GM12878 (cell line): ENCODE results near the gene VCAN. TPM values are rescaled to one million over a fixed set of nuclear protein-coding genes. Genes with fewer than 3 reads are reported as not detected.

Source experiments
- ATAC-seq: fragments of 200-7000 bp; cut with Tn5 transposase; 3 replicates; pipeline ENCODE4 v1.9.1; 2020; ENCODE audit warnings: mild to moderate bottlenecking, moderate library complexity
- BruUV-seq: library from RNA; stranded (reverse); fragments of 400-500 nt; replicated peaks from 2 replicates; lab custom pipeline; 2021; lab: Mats Ljungman, UMichigan
- CTCF ChIA-PET: fragments of 300-600 bp; sonication (Branson Sonifier 250); formaldehyde crosslinking; extraction: SDS; loops from one replicate; lab custom pipeline; 2021; ENCODE audit warnings: inconsistent platforms; lab: Yijun Ruan, JAX
- POLR2A ChIA-PET: fragments of 350-600 bp; formaldehyde crosslinking; extraction: SDS; loops from one replicate; lab custom pipeline; 2021; ENCODE audit warnings: inconsistent platforms; lab: Charles Lee
- RAD21 ChIA-PET: fragments of 300-600 bp; sonication (Branson Sonifier 250); formaldehyde crosslinking; loops from one replicate; lab custom pipeline; 2023; ENCODE audit warnings: antibody characterized with exemption; ENCODE audit not compliant: unreplicated experiment; lab: Charles Lee
- SMC1A ChIA-PET: fragments of 300-600 bp; sonication (Branson Sonifier 250); formaldehyde crosslinking; loops from one replicate; lab custom pipeline; 2023; ENCODE audit not compliant: unreplicated experiment, uncharacterized antibody; lab: Charles Lee
- DNase-seq: peaks from one replicate; pipeline ENCODE4 v3.0.0-alpha.2; 2011; ENCODE audit warnings: low read depth, low spot score
- FAIRE-seq: peaks from 3 replicates; lab custom pipeline; 2011; peaks lifted over from hg19 to GRCh38; lab: Jason Lieb, UNC
- H2AFZ ChIP-seq: 2 replicates; pipeline ENCODE4 v1.6.0; 2011; ENCODE audit warnings: low read depth, low read length, control low read depth; ENCODE audit not compliant: control insufficient read depth
- H3K27ac ChIP-seq: 2 replicates; pipeline ENCODE4 v1.5.1; 2011; ENCODE audit warnings: control low read depth; ENCODE audit not compliant: control insufficient read depth, insufficient read depth
- H3K27me3 ChIP-seq, 2 experiments: replicated peaks in 1 of 2; 2 replicates each; pipeline versions ENCODE4 v1.6.0 to v1.6.1; 2011; ENCODE audit warnings: low read length in 1 of 2; ENCODE audit not compliant: control insufficient read depth in 2 of 2, insufficient read depth in 2 of 2
- H3K36me3 ChIP-seq, 2 experiments: 2 replicates each; pipeline ENCODE4 v1.5.1; 2011; ENCODE audit warnings: low read length in 1 of 2; ENCODE audit not compliant: control insufficient read depth in 2 of 2, insufficient read depth in 2 of 2
- H3K4me1 ChIP-seq: 2 replicates; pipeline ENCODE4 v1.6.1; 2011; ENCODE audit warnings: mild to moderate bottlenecking, low read length, moderate library complexity, mixed read lengths; ENCODE audit not compliant: control insufficient read depth, insufficient read depth
- H3K4me2 ChIP-seq: 2 replicates; pipeline ENCODE4 v1.6.0; 2011; ENCODE audit warnings: control low read depth; ENCODE audit not compliant: control insufficient read depth, insufficient read depth
- H3K4me3 ChIP-seq: fragments of 200-600 bp; sonication (generic); 2 replicates; pipeline ENCODE4 v1.5.1; 2016
- H3K79me2 ChIP-seq: 2 replicates; pipeline ENCODE4 v1.6.0; 2011; ENCODE audit warnings: low read length; ENCODE audit not compliant: control insufficient read depth, insufficient read depth
- H3K9ac ChIP-seq: 2 replicates; pipeline ENCODE4 v1.8.0; 2011; ENCODE audit warnings: low read length, control low read depth, mixed read lengths; ENCODE audit not compliant: control insufficient read depth, insufficient read depth
- H3K9me3 ChIP-seq: replicated peaks from 3 replicates; pipeline ENCODE4 v1.5.1; 2011; ENCODE audit warnings: mild to moderate bottlenecking, low read length; ENCODE audit not compliant: control insufficient read depth, insufficient read depth
- H4K20me1 ChIP-seq: 2 replicates; pipeline ENCODE4 v1.6.0; 2011; ENCODE audit not compliant: control insufficient read depth, insufficient read depth
- BRCA1 ChIP-seq: IDR thresholded peaks from 2 replicates; pipeline ENCODE4 v1.6.1; 2011; ENCODE audit warnings: low read depth, low read length, improper control_type of control experiment
- RUNX3 ChIP-seq: IDR thresholded peaks from 2 replicates; pipeline ENCODE4 v1.6.1; 2012; ENCODE audit warnings: low read length, inconsistent platforms
- WGBS: methylation state at CpG from one replicate; pipeline ENCODE4 v1.1.6; 2016; ENCODE audit warnings: low lambda C conversion rate; ENCODE audit not compliant: insufficient replicate concordance, insufficient coverage; ENCODE audit errors: missing lambda C conversion rate; 5-methylcytosine and 5-hydroxymethylcytosine counted together
- in situ Hi-C: fragments of 300-500 bp; cut with MboI; formaldehyde crosslinking; loops from 9 replicates; pipeline ENCODE4 v1.14.3; 2018; ENCODE audit warnings: mixed read lengths
- intact Hi-C: fragments of 100-400 bp; cut with micrococcal nuclease; formaldehyde crosslinking; loops from one replicate; pipeline ENCODE4 v1.14.2; 2022; ENCODE audit not compliant: unreplicated experiment
- polyA plus RNA-seq, 11 experiments: library from polyadenylated mRNA; depleted of rRNA in 4 of 11; unstranded in 6 of 11; stranded (reverse) in 5 of 11; fragments of >200 nt; fragmentation: Nextera tagmentation in 4 of 11; fragmentation: Illumina TruSeq in 1 of 11; extraction: Ambion mirVana in 4 of 11; extraction: Trizol in 1 of 11; gene quantifications; 1 replicate in 1 of 11; 2 replicates in 10 of 11; pipeline versions ENCODE4 v1.2.1 to v1.2.3, GENCODE V29; 2011 to 2016; ENCODE audit warnings: inconsistent platforms in 2 of 11, missing spikeins in 2 of 11, low read depth in 1 of 11
- total RNA-seq, 4 experiments: library from RNA; depleted of rRNA in 3 of 4; stranded (reverse); fragments of >200 nt in 3 of 4; fragmentation: Illumina TruSeq in 1 of 4; extraction: Trizol in 1 of 4; gene quantifications; 2 replicates each; pipeline versions ENCODE4 v1.2.1 to v1.2.3, GENCODE V29; 2013 to 2021
- TF ChIP-seq, protein P1 (sequence below): fragments of 450-650 bp; IDR thresholded peaks from 2 replicates; pipeline ENCODE4 v1.6.1; 2018; ENCODE audit warnings: borderline replicate concordance, mild to moderate bottlenecking; ENCODE audit not compliant: partially characterized antibody
- TF ChIP-seq, protein P2 (sequence below): fragments of 450-650 bp; IDR thresholded peaks from 2 replicates; pipeline ENCODE4 v1.6.1; 2017; ENCODE audit warnings: mild to moderate bottlenecking, low read depth, inconsistent platforms; ENCODE audit not compliant: poor library complexity, severe bottlenecking

VCAN gene
- total and polyA plus RNA-seq, 10 of the 15 experiments (the other 5 are each of a cell fraction or from before 2014, with no cell fraction given): 1.2 to 15.2 (median 4.5) TPM

DNA sequence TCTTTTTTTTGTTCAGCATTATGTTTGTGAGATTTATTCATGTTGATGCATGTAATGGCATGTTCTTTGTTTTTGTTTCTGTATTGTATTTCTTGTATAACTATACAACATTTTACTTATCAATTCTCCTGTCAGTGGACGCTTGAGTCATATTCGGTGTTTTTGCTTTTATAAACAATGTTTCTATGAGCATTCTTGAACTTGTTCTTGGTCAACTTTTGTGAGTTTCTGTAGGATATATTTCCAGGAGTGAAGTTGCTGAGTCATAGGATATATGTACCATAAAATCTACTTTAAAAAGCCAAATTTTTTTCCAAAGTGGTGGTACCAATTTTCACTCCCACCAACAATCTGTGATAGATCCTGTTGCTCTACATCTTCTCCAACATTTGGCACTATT is 104.8 kb downstream of the VCAN start:
- Histone ChIP-seq H3K27ac (no peak overlapping the region), H3K9ac (no peak overlapping the region), H3K4me1 (no peaks in the 10 kb centered on the region), H3K79me2 (no peaks in the 10 kb centered on the region), H3K27me3 (no peaks in the 10 kb centered on the region), H3K9me3 (no peaks in the 10 kb centered on the region), H4K20me1 (no peaks in the 10 kb centered on the region), H3K4me3 (no peak overlapping the region), H2AFZ (no peak overlapping the region), H3K4me2 (no peak overlapping the region), H3K36me3 (no peaks in the 10 kb centered on the region)
- ChIA-PET POLR2A (no interaction called here), CTCF (no interaction called here), SMC1A (no interaction called here), RAD21 (no interaction called here)
- ATAC-seq (no peak), DNase-seq (no peak), FAIRE-seq (no peak)
- no TSS peak for BruUV-seq
- 39% methylated on average over 2 of the region's 2 CpGs for WGBS
- TF ChIP-seq, protein P1, sequence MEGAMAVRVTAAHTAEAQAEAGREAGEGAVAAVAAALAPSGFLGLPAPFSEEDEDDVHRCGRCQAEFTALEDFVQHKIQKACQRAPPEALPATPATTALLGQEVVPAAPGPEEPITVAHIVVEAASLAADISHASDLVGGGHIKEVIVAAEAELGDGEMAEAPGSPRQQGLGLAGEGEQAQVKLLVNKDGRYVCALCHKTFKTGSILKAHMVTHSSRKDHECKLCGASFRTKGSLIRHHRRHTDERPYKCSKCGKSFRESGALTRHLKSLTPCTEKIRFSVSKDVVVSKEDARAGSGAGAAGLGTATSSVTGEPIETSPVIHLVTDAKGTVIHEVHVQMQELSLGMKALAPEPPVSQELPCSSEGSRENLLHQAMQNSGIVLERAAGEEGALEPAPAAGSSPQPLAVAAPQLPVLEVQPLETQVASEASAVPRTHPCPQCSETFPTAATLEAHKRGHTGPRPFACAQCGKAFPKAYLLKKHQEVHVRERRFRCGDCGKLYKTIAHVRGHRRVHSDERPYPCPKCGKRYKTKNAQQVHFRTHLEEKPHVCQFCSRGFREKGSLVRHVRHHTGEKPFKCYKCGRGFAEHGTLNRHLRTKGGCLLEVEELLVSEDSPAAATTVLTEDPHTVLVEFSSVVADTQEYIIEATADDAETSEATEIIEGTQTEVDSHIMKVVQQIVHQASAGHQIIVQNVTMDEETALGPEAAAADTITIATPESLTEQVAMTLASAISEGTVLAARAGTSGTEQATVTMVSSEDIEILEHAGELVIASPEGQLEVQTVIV: no peak
- TF ChIP-seq, protein P2, sequence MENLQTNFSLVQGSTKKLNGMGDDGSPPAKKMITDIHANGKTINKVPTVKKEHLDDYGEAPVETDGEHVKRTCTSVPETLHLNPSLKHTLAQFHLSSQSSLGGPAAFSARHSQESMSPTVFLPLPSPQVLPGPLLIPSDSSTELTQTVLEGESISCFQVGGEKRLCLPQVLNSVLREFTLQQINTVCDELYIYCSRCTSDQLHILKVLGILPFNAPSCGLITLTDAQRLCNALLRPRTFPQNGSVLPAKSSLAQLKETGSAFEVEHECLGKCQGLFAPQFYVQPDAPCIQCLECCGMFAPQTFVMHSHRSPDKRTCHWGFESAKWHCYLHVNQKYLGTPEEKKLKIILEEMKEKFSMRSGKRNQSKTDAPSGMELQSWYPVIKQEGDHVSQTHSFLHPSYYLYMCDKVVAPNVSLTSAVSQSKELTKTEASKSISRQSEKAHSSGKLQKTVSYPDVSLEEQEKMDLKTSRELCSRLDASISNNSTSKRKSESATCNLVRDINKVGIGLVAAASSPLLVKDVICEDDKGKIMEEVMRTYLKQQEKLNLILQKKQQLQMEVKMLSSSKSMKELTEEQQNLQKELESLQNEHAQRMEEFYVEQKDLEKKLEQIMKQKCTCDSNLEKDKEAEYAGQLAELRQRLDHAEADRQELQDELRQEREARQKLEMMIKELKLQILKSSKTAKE: no peak
- TF ChIP-seq BRCA1: no peak
- TF ChIP-seq RUNX3: no peak
- intact Hi-C loops (no loop called here), in situ Hi-C loops (no loop called here)
